Left forelimb (tissue), 1 donor: ENCODE results near the gene SIRPG.
"Not testable (repeated sequence)": the region's sequence is repeated elsewhere in the genome, so short reads cannot be mapped to it uniquely, and the experiment has no call there.

Experiments
- DNase-seq: peaks from one replicate; pipeline ENCODE4 v3.0.0-alpha.2; 2018; ENCODE audit warnings: low spot score

The SIRPG gene

DNA sequence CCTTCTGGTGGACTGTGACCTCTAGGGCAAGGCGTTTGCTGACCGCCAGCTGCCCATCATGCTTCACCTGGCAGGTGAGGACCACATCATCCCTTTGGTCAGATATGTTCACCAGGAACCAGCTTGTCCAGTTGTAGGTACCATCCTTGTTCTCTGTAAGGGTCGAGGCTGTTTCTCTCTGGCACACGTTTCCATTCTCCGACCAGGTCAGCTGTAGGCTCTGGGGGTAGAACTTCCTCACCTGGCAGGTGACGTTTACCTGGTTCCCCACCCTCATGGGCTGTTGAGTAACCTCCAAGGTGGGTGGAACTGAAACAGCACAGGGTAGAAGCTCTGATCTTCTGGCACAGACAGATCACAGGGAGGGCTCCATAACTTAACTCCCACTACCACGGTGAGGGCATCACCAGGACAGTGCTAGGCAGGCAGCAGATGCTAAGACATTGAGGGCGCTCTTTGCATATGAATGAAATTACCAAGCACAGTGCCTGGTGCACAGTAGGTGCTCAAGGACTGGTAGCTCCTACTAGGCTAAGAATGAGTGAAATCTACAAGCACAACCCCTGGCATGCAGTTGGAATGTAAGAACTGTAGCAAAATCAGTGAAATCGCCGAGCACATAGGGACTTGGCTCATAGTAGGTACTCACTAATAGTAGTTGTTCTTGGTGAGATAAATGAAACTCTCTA, 22.1 kb downstream of the SIRPG start:
- no peak for DNase-seq

DNA sequence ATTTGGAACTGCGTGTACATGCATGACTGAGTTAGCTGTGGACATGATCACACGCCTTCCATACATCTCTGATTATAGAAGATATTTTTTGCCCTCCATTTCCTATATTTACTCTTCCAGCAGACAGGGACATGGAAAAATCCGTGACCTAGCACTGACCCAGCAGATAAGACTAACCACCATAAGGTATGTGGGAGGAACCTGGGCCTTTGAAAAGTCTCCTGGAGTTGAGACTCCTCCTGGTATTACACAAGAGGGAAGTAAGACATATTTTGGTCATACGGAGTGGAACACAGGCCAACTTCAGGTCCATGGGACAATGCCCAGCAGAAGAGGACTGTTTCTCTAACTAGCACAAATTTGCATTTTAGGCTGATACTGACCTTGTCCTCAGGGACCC, 24.0 kb downstream of the SIRPG start:
- no peak for DNase-seq

DNA sequence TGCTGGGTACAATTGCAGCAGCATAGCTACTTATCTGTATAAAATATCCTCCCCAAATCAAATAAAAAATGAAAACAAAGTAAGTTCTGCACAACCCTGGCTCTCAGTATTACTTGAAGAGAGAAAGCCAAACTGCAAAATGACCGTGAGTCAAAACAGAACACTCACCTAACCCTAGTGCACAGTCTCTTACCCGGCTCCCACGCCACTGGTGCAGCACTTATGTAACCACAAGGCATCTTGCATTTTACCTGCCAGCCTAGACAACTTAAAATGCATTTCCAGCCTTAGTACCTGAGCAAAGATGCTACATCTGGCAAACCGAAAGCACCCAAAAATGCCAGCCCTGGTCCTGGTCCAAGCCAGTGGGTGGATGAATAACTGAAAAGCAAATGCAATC, 25.4 kb downstream of the SIRPG start:
- DNase-seq: no peak

DNA sequence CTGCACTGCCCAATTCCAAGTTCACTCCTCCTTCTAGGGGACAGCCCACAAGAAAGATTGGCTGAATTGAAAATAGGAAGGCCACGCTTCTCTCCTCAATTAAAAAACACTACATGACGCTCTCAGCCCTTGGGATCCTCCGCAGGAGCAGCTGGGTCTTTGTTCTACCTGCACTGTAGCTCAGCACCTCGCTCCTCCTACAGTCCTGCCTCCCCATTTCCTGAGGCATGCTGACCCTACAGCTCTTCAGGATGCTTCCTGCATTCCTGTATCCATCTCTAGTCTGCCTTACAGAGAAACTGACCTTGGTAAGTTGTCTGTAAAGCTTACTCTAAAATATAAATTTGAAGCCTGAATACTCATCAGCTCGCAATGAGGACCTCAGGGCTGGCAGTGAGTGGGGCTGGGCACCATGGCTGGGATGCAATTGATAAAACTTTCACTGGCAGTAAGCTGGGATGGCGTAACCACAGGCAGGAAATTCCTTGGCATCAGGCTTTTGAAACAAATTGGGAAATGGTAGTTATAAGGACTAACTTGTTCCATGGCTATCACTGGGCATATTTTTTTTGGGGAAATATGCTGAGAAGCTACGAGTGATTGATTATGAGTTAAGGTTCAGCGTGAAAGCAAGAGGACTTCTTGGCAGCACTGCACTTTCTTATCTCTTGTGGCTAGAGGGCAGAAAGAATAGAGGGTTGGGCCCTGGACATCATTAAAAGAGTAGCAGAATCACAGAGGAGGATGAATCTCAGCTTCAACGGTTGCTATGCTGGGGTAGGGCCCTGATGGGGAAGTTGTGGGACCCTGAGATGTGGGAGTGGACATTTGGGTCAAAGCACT, 26.0 kb downstream of the SIRPG start:
- DNase-seq: no peak

DNA sequence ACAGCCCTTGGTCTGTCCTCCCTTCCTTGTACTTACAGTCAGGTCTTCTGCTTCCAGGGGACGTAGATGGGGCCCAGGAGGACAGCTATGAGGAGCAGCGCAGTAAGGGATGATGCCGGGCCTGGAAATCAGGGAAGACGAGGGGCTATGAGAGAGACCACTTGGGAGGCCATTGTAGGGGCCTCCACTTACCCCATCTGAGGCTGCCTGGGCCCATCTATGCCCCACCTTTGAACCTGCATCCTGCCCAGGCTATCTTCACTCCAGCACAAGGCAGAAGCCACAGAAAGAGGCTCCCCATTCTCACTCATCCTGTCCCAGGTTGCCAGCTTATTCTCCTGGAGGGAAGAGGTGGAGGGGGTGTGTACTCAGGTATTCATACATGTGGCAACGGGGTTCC, 27.4 kb downstream of the SIRPG start:
- no peak for DNase-seq

- DNase-seq: no peak
These were observed 28.3 kb downstream of the SIRPG start for GRCh38 chr20:1629321-1629720.

- no peak for DNase-seq
These were observed 29.0 kb downstream of the SIRPG start for GRCh38 chr20:1628621-1629020.

DNA sequence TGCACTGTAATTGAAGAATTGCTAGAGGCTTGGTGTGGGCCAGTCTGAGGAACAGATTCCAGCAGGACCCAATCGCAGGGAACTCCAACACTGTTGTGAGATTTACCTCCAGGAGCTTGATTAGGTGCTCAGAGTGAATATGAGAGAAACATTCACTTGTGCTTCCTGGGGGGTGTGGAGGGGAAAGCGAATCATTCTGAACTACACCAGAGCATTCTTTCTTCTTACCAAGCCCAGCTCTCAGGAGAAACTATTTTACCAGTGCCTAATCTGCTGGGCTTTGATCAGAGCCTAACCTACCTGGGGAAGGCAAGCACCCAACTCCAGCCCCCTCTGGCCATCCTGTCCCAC, 30.4 kb downstream of the SIRPG start:
- no peak for DNase-seq

- no peak for DNase-seq
These were observed 30.9 kb downstream of the SIRPG start for GRCh38 chr20:1626528-1627199.

DNA sequence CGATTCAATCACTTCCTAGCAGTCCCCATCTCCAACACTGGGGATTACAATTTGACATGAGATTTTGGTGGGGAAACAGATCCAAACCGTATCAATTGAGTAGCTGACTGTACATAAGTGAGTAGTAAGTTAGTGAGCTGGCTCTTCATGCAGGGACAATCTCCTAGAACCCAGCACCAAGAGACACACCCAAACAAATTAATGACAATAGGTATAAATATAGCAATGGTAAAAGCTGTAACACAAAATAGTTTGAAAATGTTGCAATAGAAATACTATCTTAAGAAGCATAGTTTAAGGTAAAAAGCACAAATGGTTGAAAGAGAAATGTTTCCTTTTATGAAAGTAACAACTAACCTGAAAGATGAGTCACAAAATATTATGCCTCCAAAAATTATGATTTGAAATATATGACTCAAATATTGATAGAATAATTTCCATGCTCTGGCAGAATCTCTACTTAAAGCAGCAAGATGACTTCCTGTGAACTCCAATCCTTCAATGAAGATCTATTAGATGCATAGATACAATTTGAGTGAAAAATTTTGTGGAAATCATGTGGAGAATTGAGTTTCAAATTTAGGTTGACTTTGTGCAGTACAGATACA, 32.4 kb downstream of the SIRPG start:
- DNase-seq: no peak

GRCh38 chr20:1623501-1624205, 33.9 kb downstream of the SIRPG start:
- DNase-seq: no peak

DNA sequence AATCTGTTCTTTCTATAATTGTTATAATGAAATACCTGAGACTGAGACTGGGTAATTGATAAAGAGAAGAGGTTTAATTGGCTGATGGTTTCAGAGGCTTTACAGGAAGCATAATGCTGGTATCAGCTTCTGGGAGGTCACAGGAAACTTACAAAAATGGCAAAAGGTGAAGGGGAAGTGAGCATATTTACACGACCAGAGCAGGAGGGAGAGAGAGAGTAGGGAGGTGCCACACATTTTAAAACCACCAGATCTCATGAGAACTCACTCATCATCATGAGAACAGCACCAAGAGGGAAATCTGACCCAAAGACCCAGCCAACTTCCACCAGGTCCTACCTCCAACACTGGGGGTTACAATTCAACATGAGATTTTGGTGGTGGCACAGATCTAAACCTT, 35.1 kb downstream of the SIRPG start:
- DNase-seq: no peak

- no peak for DNase-seq
These were observed 36.3 kb downstream of the SIRPG start for GRCh38 chr20:1621316-1621715.

DNA sequence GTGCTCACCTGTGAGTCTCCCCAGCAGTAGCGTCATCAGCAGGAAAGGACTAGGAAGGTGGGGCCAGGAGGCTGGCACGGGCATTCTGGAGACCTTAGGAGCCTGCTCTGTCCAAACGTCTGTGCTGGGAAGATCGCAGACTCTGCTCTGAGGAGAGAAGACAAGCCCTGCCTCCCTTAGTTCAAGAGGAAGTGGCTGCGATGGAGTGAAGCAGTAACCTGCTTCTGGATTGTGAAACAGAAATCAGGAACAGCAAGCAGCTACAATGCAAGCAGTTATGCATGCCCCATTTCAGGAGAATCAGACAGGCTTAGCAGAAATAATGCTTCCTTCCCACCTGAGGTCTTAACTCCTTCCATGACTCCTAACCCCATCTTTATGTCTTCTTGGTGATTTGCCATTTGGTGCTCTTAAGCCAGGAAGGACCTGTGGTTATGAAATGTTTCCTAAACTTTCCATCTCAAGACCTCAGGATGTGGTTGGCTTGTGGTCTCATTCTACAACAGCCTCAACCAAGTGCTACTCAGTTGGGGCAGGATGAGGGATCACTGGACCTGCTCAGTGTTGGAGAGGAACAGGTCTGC, 37.6 kb downstream of the SIRPG start, which contains the start of gene SIRPB1:
Gene SIRPB1 (minus strand): TSS at position 149 of the 584 bp plus-strand sequence. CDS start 65 bp downstream, at position 84.
- DNase-seq: no peak

GRCh38 chr20:1618954-1619540, 38.5 kb downstream of the SIRPG start:
- DNase-seq: no peak

DNA sequence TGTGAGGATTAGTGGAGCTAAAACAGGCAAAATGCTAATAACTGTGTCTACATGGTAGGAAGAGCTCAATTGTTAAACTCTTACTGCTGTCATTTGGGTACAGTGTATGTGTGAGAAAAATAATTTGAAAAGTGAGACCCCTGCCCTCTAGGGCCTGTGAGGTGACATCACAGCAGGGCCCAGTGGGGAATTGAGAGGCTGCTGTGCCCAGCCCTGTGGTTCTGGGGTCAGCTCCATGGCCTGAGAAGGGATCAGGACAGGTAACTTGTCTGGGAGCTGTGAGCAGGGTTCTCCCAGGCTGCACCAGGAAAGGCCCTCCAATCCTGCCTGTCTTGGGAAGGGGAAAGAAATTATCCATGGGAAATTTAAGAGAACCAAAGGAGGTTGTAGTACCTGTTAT, 39.1 kb downstream of the SIRPG start:
- no peak for DNase-seq

GRCh38 chr20:1616858-1617434, 40.6 kb downstream of the SIRPG start:
- no peak for DNase-seq

GRCh38 chr20:1610404-1610803, 47.2 kb downstream of the SIRPG start:
- DNase-seq: not testable (repeated sequence)

- DNase-seq: not testable (repeated sequence)
These were observed 48.8 kb downstream of the SIRPG start for GRCh38 chr20:1608678-1609347.

DNA sequence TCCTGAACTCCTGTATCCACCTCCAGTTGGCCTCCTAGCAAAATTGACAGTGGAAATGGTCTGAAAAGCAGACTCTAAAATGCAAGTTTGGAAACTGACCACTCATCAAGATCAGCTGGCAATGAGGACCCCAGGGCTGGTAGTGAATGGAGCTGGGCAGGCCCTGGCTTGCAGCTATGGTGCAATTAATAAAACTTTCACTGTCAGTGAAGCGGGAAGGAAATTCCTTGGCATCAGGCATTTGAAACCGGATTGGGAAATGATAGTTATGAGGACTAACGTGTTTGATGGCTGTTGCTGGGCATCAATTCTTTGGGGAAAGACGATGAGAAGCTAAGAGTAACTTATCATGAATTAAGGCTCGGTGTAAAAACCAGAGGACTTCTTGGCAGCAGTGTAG, 56.8 kb downstream of the SIRPG start:
- DNase-seq: no peak
